ENCODE data around the gene SCYL1. TPM values are rescaled to one million over a fixed set of nuclear protein-coding genes. Genes with fewer than 3 reads are reported as not detected.

The SCYL1 gene
- polyA plus RNA-seq, 1 donor (not counting 4 experiments of a cell fraction or from before 2014, with no cell fraction given), result 31.3 TPM

- FAIRE-seq (no peak), DNase-seq (ENCODE audit: low read depth, low spot score) (no peak)
- no peak overlapping the region for H3K4me2 ChIP-seq (ENCODE audit: control insufficient read depth, extremely low read depth, insufficient read depth, low read depth, low read length)
- TF ChIP-seq EZH2 (IDR thresholded peaks at IDR 0.05; ENCODE audit: low read length), result no peak
- TF ChIP-seq CTCF (optimal IDR thresholded peaks at IDR 0.05 in 1 of 3, IDR thresholded peaks at IDR 0.05 in 1 of 3, conservative IDR thresholded peaks at IDR 0.05 in 1 of 3; ENCODE audit: extremely low read depth in 1 of 3, insufficient read depth in 2 of 3, low read length in 3 of 3), result no peak
- H3K27ac ChIP-seq (ENCODE audit: control insufficient read depth, insufficient read depth, low read length), result no peak overlapping the region
- no peaks in the 10 kb centered on the region for H3K36me3 ChIP-seq (ENCODE audit: control insufficient read depth in 2 of 2, extremely low read depth in 1 of 2, insufficient read depth in 2 of 2, low read length in 2 of 2)
- no peaks in the 10 kb centered on the region for H4K20me1 ChIP-seq (ENCODE audit: control insufficient read depth, extremely low read depth, insufficient read depth, low read length)
- H2AFZ ChIP-seq (ENCODE audit: control insufficient read depth, low read length), result no peak overlapping the region
- no peak overlapping the region for H3K4me3 ChIP-seq (ENCODE audit: control insufficient read depth in 2 of 3, extremely low read depth in 1 of 3, insufficient read depth in 2 of 3, low read depth in 1 of 3, low read length in 3 of 3)
- no peaks in the 10 kb centered on the region for H3K79me2 ChIP-seq (ENCODE audit: control insufficient read depth, insufficient read depth, low read length)
- dilution Hi-C loops (cut with MboI; ENCODE audit: extremely low pct_ligation_motif_present, low sequenced_read_pairs), result no loop called here
- H3K9me3 ChIP-seq (ENCODE audit: control insufficient read depth, low read depth, low read length), result no peaks in the 10 kb centered on the region
- no peaks in the 10 kb centered on the region for H3K27me3 ChIP-seq (ENCODE audit: control insufficient read depth, extremely low read depth, insufficient read depth, low read length)
- H3K9ac ChIP-seq (ENCODE audit: control insufficient read depth, extremely low read depth, insufficient read depth, low read length), result no peak overlapping the region
- H3K9me1 ChIP-seq (ENCODE audit: control insufficient read depth, extremely low read depth, insufficient read depth, low read length), result no peaks in the 10 kb centered on the region
- H3K4me1 ChIP-seq (ENCODE audit: control insufficient read depth, extremely low read depth, insufficient read depth, low read length), result peaks cover 3% of the 10 kb centered on the region
These were observed 22.7 kb downstream of the SCYL1 start for GRCh38 chr11:65547446-65548125.

- H3K4me3 ChIP-seq (ENCODE audit: control insufficient read depth in 2 of 3, extremely low read depth in 1 of 3, insufficient read depth in 2 of 3, low read depth in 1 of 3, low read length in 3 of 3), result no peak overlapping the region
- no peaks in the 10 kb centered on the region for H3K9me3 ChIP-seq (ENCODE audit: control insufficient read depth, low read depth, low read length)
- H3K4me2 ChIP-seq (ENCODE audit: control insufficient read depth, extremely low read depth, insufficient read depth, low read depth, low read length), result no peak overlapping the region
- no peaks in the 10 kb centered on the region for H4K20me1 ChIP-seq (ENCODE audit: control insufficient read depth, extremely low read depth, insufficient read depth, low read length)
- DNase-seq (ENCODE audit: low read depth, low spot score) (no peak), FAIRE-seq (no peak)
- H3K79me2 ChIP-seq (ENCODE audit: control insufficient read depth, insufficient read depth, low read length), result no peaks in the 10 kb centered on the region
- no peaks in the 10 kb centered on the region for H3K27me3 ChIP-seq (ENCODE audit: control insufficient read depth, extremely low read depth, insufficient read depth, low read length)
- no peak overlapping the region for H3K27ac ChIP-seq (ENCODE audit: control insufficient read depth, insufficient read depth, low read length)
- TF ChIP-seq CTCF (optimal IDR thresholded peaks at IDR 0.05 in 1 of 3, IDR thresholded peaks at IDR 0.05 in 1 of 3, conservative IDR thresholded peaks at IDR 0.05 in 1 of 3; ENCODE audit: extremely low read depth in 1 of 3, insufficient read depth in 2 of 3, low read length in 3 of 3) (no peak), EZH2 (IDR thresholded peaks at IDR 0.05; ENCODE audit: low read length) (no peak)
- H3K36me3 ChIP-seq (ENCODE audit: control insufficient read depth in 2 of 2, extremely low read depth in 1 of 2, insufficient read depth in 2 of 2, low read length in 2 of 2), result no peaks in the 10 kb centered on the region
- no peaks in the 10 kb centered on the region for H3K9me1 ChIP-seq (ENCODE audit: control insufficient read depth, extremely low read depth, insufficient read depth, low read length)
- no peak overlapping the region for H2AFZ ChIP-seq (ENCODE audit: control insufficient read depth, low read length)
- dilution Hi-C loops (cut with MboI; ENCODE audit: extremely low pct_ligation_motif_present, low sequenced_read_pairs), result no loop called here
- no peak overlapping the region for H3K9ac ChIP-seq (ENCODE audit: control insufficient read depth, extremely low read depth, insufficient read depth, low read length)
- peaks cover 3% of the 10 kb centered on the region for H3K4me1 ChIP-seq (ENCODE audit: control insufficient read depth, extremely low read depth, insufficient read depth, low read length)
These were observed 23.5 kb downstream of the SCYL1 start for GRCh38 chr11:65548395-65548794.
